ENCODE results near the gene PRAME. TPM values are rescaled to one million over a fixed set of nuclear protein-coding genes. Genes with fewer than 3 reads are reported as not detected.
A peak's percentile ranks its signal among the peaks of the same experiment; 100 is the strongest.

Gene PRAME
- total RNA-seq, 1 experiment from 2014 or later, result not detected

- intact Hi-C loops (cut with micrococcal nuclease), result no loop called here
- Mint-ChIP-seq H3K4me1 (ENCODE audit: insufficient read depth, unreplicated experiment) (no peaks in the 10 kb centered on the region), H3K9me3 (ENCODE audit: unreplicated experiment) (no peaks in the 10 kb centered on the region), H3K4me3 (ENCODE audit: unreplicated experiment) (no peak overlapping the region), H3K27me3 (ENCODE audit: insufficient read depth, unreplicated experiment) (peaks cover 65% of the 10 kb centered on the region), H3K36me3 (ENCODE audit: insufficient read depth, unreplicated experiment) (peaks cover 7% of the 10 kb centered on the region), H3K27ac (ENCODE audit: low read depth, unreplicated experiment) (no peak overlapping the region)
- no TSS peak for BruUV-seq (replicated peaks)
- TF ChIP-seq, protein P1, sequence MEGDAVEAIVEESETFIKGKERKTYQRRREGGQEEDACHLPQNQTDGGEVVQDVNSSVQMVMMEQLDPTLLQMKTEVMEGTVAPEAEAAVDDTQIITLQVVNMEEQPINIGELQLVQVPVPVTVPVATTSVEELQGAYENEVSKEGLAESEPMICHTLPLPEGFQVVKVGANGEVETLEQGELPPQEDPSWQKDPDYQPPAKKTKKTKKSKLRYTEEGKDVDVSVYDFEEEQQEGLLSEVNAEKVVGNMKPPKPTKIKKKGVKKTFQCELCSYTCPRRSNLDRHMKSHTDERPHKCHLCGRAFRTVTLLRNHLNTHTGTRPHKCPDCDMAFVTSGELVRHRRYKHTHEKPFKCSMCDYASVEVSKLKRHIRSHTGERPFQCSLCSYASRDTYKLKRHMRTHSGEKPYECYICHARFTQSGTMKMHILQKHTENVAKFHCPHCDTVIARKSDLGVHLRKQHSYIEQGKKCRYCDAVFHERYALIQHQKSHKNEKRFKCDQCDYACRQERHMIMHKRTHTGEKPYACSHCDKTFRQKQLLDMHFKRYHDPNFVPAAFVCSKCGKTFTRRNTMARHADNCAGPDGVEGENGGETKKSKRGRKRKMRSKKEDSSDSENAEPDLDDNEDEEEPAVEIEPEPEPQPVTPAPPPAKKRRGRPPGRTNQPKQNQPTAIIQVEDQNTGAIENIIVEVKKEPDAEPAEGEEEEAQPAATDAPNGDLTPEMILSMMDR (IDR thresholded peaks at IDR 0.05; ENCODE audit: unreplicated experiment), result peak; percentile 73
- POLR2A ChIA-PET, result interaction anchor here (0.5 kb wide), 1 partner anchor 384 kb away, joined by 4 read pairs; no protein-coding TSS in a partner anchor
- CTCF ChIA-PET, result interaction anchor here (0.6 to 2.8 kb wide), 22 partner anchors 10 to 439 kb away, joined by 3 to 45 read pairs (median 4); no protein-coding TSS in a partner anchor
- DNase-seq (ENCODE audit: unreplicated experiment), result peak; percentile 67
Observed at GRCh38 chr22:22576244-22576988, 17.4 kb upstream of the PRAME start.

GRCh38 chr22:22574361-22574760 lies 15.3 kb upstream of the PRAME start:
- TF ChIP-seq, protein P1 (IDR thresholded peaks at IDR 0.05; ENCODE audit: unreplicated experiment), result no peak
- no TSS peak for BruUV-seq (replicated peaks)
- Mint-ChIP-seq H3K27ac (ENCODE audit: low read depth, unreplicated experiment) (no peak overlapping the region), H3K36me3 (ENCODE audit: insufficient read depth, unreplicated experiment) (peaks cover 7% of the 10 kb centered on the region), H3K27me3 (ENCODE audit: insufficient read depth, unreplicated experiment) (peaks cover 70% of the 10 kb centered on the region), H3K4me3 (ENCODE audit: unreplicated experiment) (no peak overlapping the region), H3K4me1 (ENCODE audit: insufficient read depth, unreplicated experiment) (no peaks in the 10 kb centered on the region), H3K9me3 (ENCODE audit: unreplicated experiment) (no peaks in the 10 kb centered on the region)
- CTCF ChIA-PET, result interaction anchor here (0.7 to 2.0 kb wide), 5 partner anchors 13 to 382 kb away, joined by 3 to 12 read pairs (median 4); no protein-coding TSS in a partner anchor
- intact Hi-C loops (cut with micrococcal nuclease), result no loop called here
- POLR2A ChIA-PET, result no interaction called here
- no peak for DNase-seq (ENCODE audit: unreplicated experiment)

GRCh38 chr22:22573047-22573889 lies 14.2 kb upstream of the PRAME start:
- intact Hi-C loops (cut with micrococcal nuclease), result no loop called here

More at GRCh38 chr22:22573047-22573889, 14.2 kb upstream of the PRAME start:
- Mint-ChIP-seq H3K27me3 (ENCODE audit: insufficient read depth, unreplicated experiment) (peaks cover 81% of the 10 kb centered on the region), H3K36me3 (ENCODE audit: insufficient read depth, unreplicated experiment) (peaks cover 7% of the 10 kb centered on the region), H3K4me1 (ENCODE audit: insufficient read depth, unreplicated experiment) (no peaks in the 10 kb centered on the region), H3K4me3 (ENCODE audit: unreplicated experiment) (no peak overlapping the region), H3K9me3 (ENCODE audit: unreplicated experiment) (no peaks in the 10 kb centered on the region), H3K27ac (ENCODE audit: low read depth, unreplicated experiment) (no peak overlapping the region)
- TF ChIP-seq, protein P1 (IDR thresholded peaks at IDR 0.05; ENCODE audit: unreplicated experiment), result no peak
- BruUV-seq (replicated peaks), result no TSS peak
- DNase-seq (ENCODE audit: unreplicated experiment), result no peak
- CTCF ChIA-PET, result interaction anchor here (0.7 to 2.0 kb wide), 5 partner anchors 11 to 275 kb away, joined by 3 to 12 read pairs (median 4); no protein-coding TSS in a partner anchor
- POLR2A ChIA-PET, result no interaction called here
